Hepatocyte (in vitro differentiated cells): ENCODE results near the gene GLS. TPM values are rescaled to one million over a fixed set of nuclear protein-coding genes. Genes with fewer than 3 reads are reported as not detected.

ENCODE experiments used
- DNase-seq: peaks from one replicate; pipeline ENCODE4 v3.0.0-alpha.2; 2016; ENCODE audit warnings: low spot score
- H2AFZ ChIP-seq: fragments of 200-600 bp; sonication (generic); 2 replicates; pipeline ENCODE4 v1.6.0; 2016; ENCODE audit warnings: antibody characterized with exemption, mild to moderate bottlenecking
- H3K27ac ChIP-seq: fragments of 200-600 bp; sonication (generic); 2 replicates; pipeline ENCODE4 v1.5.1; 2016; ENCODE audit warnings: mild to moderate bottlenecking
- H3K27me3 ChIP-seq: fragments of 200-600 bp; sonication (generic); 2 replicates; pipeline ENCODE4 v1.6.1; 2016
- H3K36me3 ChIP-seq: fragments of 200-600 bp; sonication (generic); replicated peaks from 2 replicates; pipeline ENCODE4 v1.5.1; 2016; ENCODE audit warnings: low read depth; ENCODE audit not compliant: insufficient read depth
- H3K4me1 ChIP-seq: fragments of 200-600 bp; sonication (generic); 2 replicates; pipeline ENCODE4 v1.5.1; 2016; ENCODE audit warnings: mild to moderate bottlenecking, moderate library complexity; ENCODE audit not compliant: insufficient read depth
- H3K4me2 ChIP-seq: fragments of 200-600 bp; sonication (generic); 2 replicates; pipeline ENCODE4 v1.6.0; 2016
- H3K4me3 ChIP-seq: fragments of 200-600 bp; sonication (generic); 2 replicates; pipeline ENCODE4 v1.5.1; 2016; ENCODE audit warnings: mild to moderate bottlenecking
- H3K79me2 ChIP-seq: fragments of 200-600 bp; sonication (generic); 2 replicates; pipeline ENCODE4 v1.6.0; 2017; ENCODE audit warnings: mild to moderate bottlenecking
- H3K9me2 ChIP-seq: fragments of 200-600 bp; sonication (generic); replicated peaks from 2 replicates; pipeline ENCODE4 v1.6.0; 2017; ENCODE audit warnings: mild to moderate bottlenecking; ENCODE audit not compliant: insufficient read depth
- H3K9me3 ChIP-seq: fragments of 200-600 bp; sonication (generic); 2 replicates; pipeline ENCODE4 v1.5.1; 2016; ENCODE audit warnings: low read depth, mild to moderate bottlenecking
- H4K20me1 ChIP-seq: fragments of 200-600 bp; sonication (generic); 2 replicates; pipeline ENCODE4 v1.6.0; 2016; ENCODE audit warnings: mild to moderate bottlenecking; ENCODE audit not compliant: insufficient read depth, poor library complexity, severe bottlenecking
- CTCF ChIP-seq: fragments of 200-600 bp; sonication (generic); IDR thresholded peaks from 2 replicates; pipeline ENCODE4 v1.5.1; 2016; ENCODE audit warnings: antibody characterized with exemption, mild to moderate bottlenecking; ENCODE audit not compliant: poor library complexity
- EZH2 ChIP-seq: fragments of 200-600 bp; sonication (generic); IDR thresholded peaks from 2 replicates; pipeline ENCODE4 v1.6.1; 2016; ENCODE audit warnings: antibody characterized with exemption, mild to moderate bottlenecking, borderline replicate concordance
- EZH2phosphoT487 ChIP-seq: fragments of 200-600 bp; sonication (generic); IDR thresholded peaks from one replicate; pipeline ENCODE4 v1.6.1; 2018; ENCODE audit warnings: antibody characterized with exemption, mild to moderate bottlenecking, low read depth, moderate library complexity; ENCODE audit not compliant: unreplicated experiment, severe bottlenecking
- WGBS: methylation state at CpG from one replicate; pipeline ENCODE4 v1.1.6; 2016; ENCODE audit warnings: low lambda C conversion rate; ENCODE audit errors: missing lambda C conversion rate; 5-methylcytosine and 5-hydroxymethylcytosine counted together
- polyA plus RNA-seq: library from polyadenylated mRNA; unstranded; fragments of >200 nt; fragmentation: Nextera tagmentation; extraction: Ambion mirVana; gene quantifications from 2 replicates; pipeline ENCODE4 v1.2.1, GENCODE V29; 2016
- total RNA-seq: library from RNA; depleted of rRNA; stranded (reverse); fragments of >200 nt; gene quantifications from 2 replicates; pipeline ENCODE4 v1.2.3, GENCODE V29; 2014

Gene GLS
- total and polyA plus RNA-seq, 2 experiments from 2014 or later: 78.8 to 460 TPM

DNA sequence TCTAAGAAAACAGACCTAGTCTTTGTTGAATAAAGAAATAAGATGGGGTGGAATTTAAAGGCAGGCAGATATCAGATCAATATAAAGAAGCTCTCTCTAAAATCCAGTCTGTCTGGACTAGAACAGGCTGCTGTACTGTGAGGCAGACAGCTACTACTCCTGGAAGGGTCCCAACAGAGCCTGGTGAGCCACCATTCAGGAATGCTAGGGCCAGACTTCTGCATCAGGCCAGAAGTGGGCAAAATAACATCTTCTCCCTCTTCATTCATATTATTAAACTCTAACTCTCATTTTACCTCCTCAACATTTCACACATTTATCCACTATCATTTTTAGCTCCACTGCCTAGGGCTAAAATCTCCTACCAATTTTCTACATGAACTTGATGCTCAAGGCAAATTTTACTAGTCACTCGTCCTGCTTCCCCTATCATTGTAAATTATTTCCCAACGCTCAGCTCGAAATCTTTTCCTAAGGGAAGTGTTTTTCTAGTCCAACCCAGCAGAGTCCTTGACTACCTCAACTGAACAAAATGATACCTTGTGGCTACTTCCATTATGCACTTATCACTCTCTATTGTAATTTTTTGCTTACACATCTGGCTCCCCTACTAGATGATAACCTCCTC lies 45.2 kb upstream of the GLS start:
- WGBS: 83% methylated on average over 3 of the region's 3 CpGs
- H3K4me2 ChIP-seq: peak overlapping the region; percentile 45
- H3K27ac ChIP-seq: peak overlapping the region; percentile 33
- TF ChIP-seq EZH2phosphoT487 (no peak), EZH2 (no peak), CTCF (no peak)
- no peaks in the 10 kb centered on the region for H3K27me3 ChIP-seq
- H4K20me1 ChIP-seq: no peaks in the 10 kb centered on the region
- H2AFZ ChIP-seq: no peak overlapping the region
- H3K9me2 ChIP-seq: no peaks in the 10 kb centered on the region
- no peaks in the 10 kb centered on the region for H3K9me3 ChIP-seq
- peak; percentile 55 for DNase-seq
- H3K4me1 ChIP-seq: peaks cover 18% of the 10 kb centered on the region
- no peak overlapping the region for H3K4me3 ChIP-seq
- no peaks in the 10 kb centered on the region for H3K79me2 ChIP-seq
- no peaks in the 10 kb centered on the region for H3K36me3 ChIP-seq

DNA sequence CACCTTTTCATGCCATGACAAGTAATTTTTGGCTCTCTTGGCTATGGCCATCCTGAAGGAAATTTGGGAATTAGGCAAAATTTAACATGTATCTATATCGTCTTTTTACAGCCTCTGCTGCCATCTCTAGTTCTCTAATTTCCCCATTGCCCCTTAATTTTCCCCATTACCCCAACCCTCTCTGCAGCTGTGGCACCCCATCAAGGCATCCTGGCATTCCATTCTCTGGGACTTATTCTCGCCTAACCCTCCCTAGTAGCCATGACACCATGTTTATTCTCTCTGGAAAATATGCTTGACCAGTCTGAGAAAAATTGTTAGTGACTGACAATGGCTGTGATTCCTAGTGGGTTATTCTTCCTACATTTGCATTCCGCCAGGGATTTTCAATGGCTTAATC lies 43.9 kb upstream of the GLS start:
- WGBS: 60% methylated on average over 3 of the region's 3 CpGs
- no peak for TF ChIP-seq CTCF
- TF ChIP-seq EZH2phosphoT487: no peak
- TF ChIP-seq EZH2: no peak
- H3K4me2 ChIP-seq: no peak overlapping the region

DNA sequence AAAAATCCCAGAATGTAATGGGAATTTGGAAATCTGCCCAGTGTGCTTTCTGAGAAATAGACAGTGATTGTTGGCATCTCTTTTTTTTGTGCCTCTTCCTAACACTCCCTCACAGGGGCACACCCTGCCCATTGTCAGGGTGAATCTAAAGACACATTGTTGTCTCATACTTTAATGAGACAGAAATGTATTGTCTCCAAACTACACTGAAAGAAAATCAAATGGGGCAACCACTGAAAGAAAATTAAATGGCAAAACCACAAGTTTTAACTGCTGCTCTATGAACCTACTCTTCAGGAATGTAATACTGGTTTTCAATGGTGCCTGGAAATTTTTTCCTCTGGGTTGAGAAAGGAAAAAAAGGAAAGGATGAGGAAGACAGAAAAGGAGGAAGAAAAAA lies 43.2 kb upstream of the GLS start:
- H4K20me1 ChIP-seq: no peaks in the 10 kb centered on the region
- H3K27ac ChIP-seq: peak overlapping the region; percentile 21
- H3K36me3 ChIP-seq: no peaks in the 10 kb centered on the region
- TF ChIP-seq EZH2: no peak
- TF ChIP-seq EZH2phosphoT487: no peak
- no peak for TF ChIP-seq CTCF
- no peaks in the 10 kb centered on the region for H3K27me3 ChIP-seq
- H3K4me1 ChIP-seq: peaks cover 18% of the 10 kb centered on the region
- no peaks in the 10 kb centered on the region for H3K9me3 ChIP-seq
- no peak overlapping the region for H3K4me3 ChIP-seq
- no peaks in the 10 kb centered on the region for H3K79me2 ChIP-seq
- DNase-seq: no peak
- H3K9me2 ChIP-seq: no peaks in the 10 kb centered on the region
- no peak overlapping the region for H2AFZ ChIP-seq
- H3K4me2 ChIP-seq: no peak overlapping the region

More for the DNA sequence above, 43.9 kb upstream of the GLS start:
- Histone ChIP-seq H3K27me3 (no peaks in the 10 kb centered on the region), H3K9me3 (no peaks in the 10 kb centered on the region), H3K4me1 (peaks cover 18% of the 10 kb centered on the region), H2AFZ (no peak overlapping the region), H3K4me3 (no peak overlapping the region), H3K9me2 (no peaks in the 10 kb centered on the region), H4K20me1 (no peaks in the 10 kb centered on the region), H3K27ac (no peak overlapping the region), H3K36me3 (no peaks in the 10 kb centered on the region), H3K79me2 (no peaks in the 10 kb centered on the region)
- no peak for DNase-seq

- no peak for TF ChIP-seq EZH2
- TF ChIP-seq CTCF: no peak
- TF ChIP-seq EZH2phosphoT487: no peak
- no peaks in the 10 kb centered on the region for H3K9me3 ChIP-seq
- DNase-seq: no peak
- H3K4me3 ChIP-seq: no peak overlapping the region
- no peaks in the 10 kb centered on the region for H3K79me2 ChIP-seq
- no peaks in the 10 kb centered on the region for H3K27me3 ChIP-seq
- H4K20me1 ChIP-seq: no peaks in the 10 kb centered on the region
- WGBS: 76% methylated on average over 3 of the region's 3 CpGs
- no peak overlapping the region for H2AFZ ChIP-seq
- peak overlapping the region; percentile 21 for H3K27ac ChIP-seq
- H3K4me1 ChIP-seq: peaks cover 18% of the 10 kb centered on the region
- no peaks in the 10 kb centered on the region for H3K36me3 ChIP-seq
- H3K9me2 ChIP-seq: no peaks in the 10 kb centered on the region
- H3K4me2 ChIP-seq: no peak overlapping the region
Measured at GRCh38 chr2:190837952-190838361, 42.7 kb upstream of the GLS start.
